SK-N-MC (cell line): ENCODE measurements around the gene NCKAP5L.

ENCODE experiments used
- EZH2 ChIP-seq: fragments of 200-600 bp; sonication (generic); IDR thresholded peaks from one replicate; pipeline ENCODE4 v1.6.1; 2017; ENCODE audit warnings: antibody characterized with exemption
- POLR2AphosphoS5 ChIP-seq: IDR thresholded peaks from 2 replicates; pipeline ENCODE4 v1.6.1; 2012; ENCODE audit warnings: mild to moderate bottlenecking, low read depth, low read length, borderline replicate concordance

DNA sequence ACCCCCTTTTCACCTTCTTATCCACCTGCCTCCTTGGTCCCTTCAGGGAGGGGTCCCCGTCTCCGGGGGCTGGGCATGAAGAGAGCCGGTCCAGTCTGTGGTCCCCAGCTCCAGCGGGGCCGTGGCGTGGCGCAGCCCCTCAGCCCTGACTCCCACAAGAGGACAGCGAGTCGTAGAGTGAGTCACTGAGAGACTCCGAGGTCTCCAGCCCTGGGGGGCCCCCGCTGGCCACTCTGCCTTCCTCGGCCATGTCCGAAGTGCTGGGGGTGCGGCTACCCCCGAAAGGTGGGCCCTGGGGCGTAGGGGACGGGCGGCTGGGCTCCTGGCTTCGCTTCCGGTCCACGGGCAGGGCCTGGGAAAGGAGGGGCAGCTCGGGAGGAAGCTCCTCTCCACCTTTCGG lies 36.5 kb downstream of the NCKAP5L start:
- no peak for TF ChIP-seq EZH2
- TF ChIP-seq POLR2AphosphoS5: no peak
